Upper lobe of left lung (tissue), 6 donors: ENCODE data around the gene DGKG. TPM values are rescaled to one million over a fixed set of nuclear protein-coding genes. Genes with fewer than 3 reads are reported as not detected.
A peak's percentile ranks its signal among the peaks of the same experiment; 100 is the strongest.

Experiments used
- ATAC-seq, 2 donors: fragments of 200-7000 bp; cut with Tn5 transposase; one replicate each; pipeline ENCODE4 v1.9.1; 2022; ENCODE audit warnings: mild to moderate bottlenecking in 2 of 2, moderate library complexity in 2 of 2; ENCODE audit not compliant: low FRiP score in 2 of 2
- DNase-seq, 2 donors: peaks; one replicate each; pipeline ENCODE4 v3.0.0-alpha.2; 2019 to 2020
- H3K27ac ChIP-seq, 4 donors: fragments of 200-600 bp; sonication (generic); one replicate each; pipeline ENCODE4 v1.5.1; 2016 to 2019
- H3K27me3 ChIP-seq, 4 donors: fragments of 200-600 bp; sonication (generic); one replicate each; pipeline ENCODE4 v1.5.1; 2017 to 2019
- H3K36me3 ChIP-seq, 4 donors: fragments of 200-600 bp; sonication (generic); one replicate each; pipeline ENCODE4 v1.5.1; 2016 to 2019
- H3K4me1 ChIP-seq, 4 donors: fragments of 200-600 bp; sonication (generic); one replicate each; pipeline ENCODE4 v1.5.1; 2018 to 2019
- H3K4me3 ChIP-seq, 4 donors: fragments of 200-600 bp; sonication (generic); one replicate each; pipeline ENCODE4 v1.5.1; 2017 to 2019; ENCODE audit warnings: mild to moderate bottlenecking in 2 of 4, moderate library complexity in 1 of 4
- H3K9me3 ChIP-seq, 4 donors: fragments of 200-600 bp; sonication (generic); one replicate each; pipeline ENCODE4 v1.5.1; 2018 to 2019
- CTCF ChIP-seq, 6 experiments: fragments of 450-650 bp in 4 of 6; fragments of 200-600 bp in 2 of 6; sonication (generic) in 2 of 6; IDR thresholded peaks; one replicate each; pipeline ENCODE4 v1.5.1; 2016 to 2019; ENCODE audit warnings: antibody characterized with exemption in 6 of 6
- EP300 ChIP-seq, 4 donors: sonication (generic); formaldehyde crosslinking; IDR thresholded peaks; one replicate each; pipeline ENCODE4 v1.5.1; 2017; ENCODE audit warnings: antibody characterized with exemption in 4 of 4, control low read depth in 2 of 4
- POLR2A ChIP-seq, 4 donors: fragments of 450-650 bp; IDR thresholded peaks; one replicate each; pipeline ENCODE4 v1.5.1; 2016 to 2017; ENCODE audit warnings: antibody characterized with exemption in 4 of 4, mild to moderate bottlenecking in 2 of 4
- POLR2AphosphoS5 ChIP-seq, 2 donors: sonication (generic); formaldehyde crosslinking; IDR thresholded peaks; one replicate each; pipeline ENCODE4 v1.5.1; 2017; ENCODE audit warnings: antibody characterized with exemption in 2 of 2
- WGBS, 2 donors: methylation state at CpG; one replicate each; pipeline ENCODE4 v1.1.5; 2017 to 2018; 5-methylcytosine and 5-hydroxymethylcytosine counted together
- total RNA-seq, 6 donors: library from RNA; depleted of rRNA in 4 of 6; stranded (reverse); fragments of >200 nt in 4 of 6; gene quantifications; one replicate each; pipeline versions ENCODE4 v1.1.0 to v1.2.1, GENCODE V29; 2016 to 2021
- donor health status: DM: no; HTN: no; CAD: no; lungs with moderate emphysema.
- donor health status: DM: no; HTN: yes; CAD: no; lungs with severe emphysema.

Gene DGKG
- total RNA-seq, 6 donors from 2014 or later: 4.4 to 32.5 (median 6.5) TPM

- Histone ChIP-seq H3K36me3 (no peaks in the 10 kb centered on the region), H3K4me1 (peaks cover 0 to 11% (median 8%) of the 10 kb centered on the region in 4 donors), H3K27ac (no peak overlapping the region), H3K4me3 (no peak overlapping the region), H3K27me3 (peaks cover 0 to 8% (median 0%) of the 10 kb centered on the region in 4 donors), H3K9me3 (no peaks in the 10 kb centered on the region)
- ATAC-seq (no peak), DNase-seq (no peak)
- TF ChIP-seq CTCF (IDR thresholded peaks at IDR 0.05): no peak
- 86 to 89% methylated on average over 2 of the region's 2 CpGs for WGBS, 2 donors
Observed at GRCh38 chr3:186198442-186198841, 163.6 kb downstream of the DGKG start.

- ATAC-seq: no peak
- TF ChIP-seq POLR2A (IDR thresholded peaks at IDR 0.05) (no peak), CTCF (IDR thresholded peaks at IDR 0.05) (no peak), EP300 (IDR thresholded peaks at IDR 0.05) (no peak), POLR2AphosphoS5 (IDR thresholded peaks at IDR 0.05) (no peak)
- Histone ChIP-seq H3K36me3 (no peaks in the 10 kb centered on the region), H3K4me1 (peaks cover 0 to 14% (median 8%) of the 10 kb centered on the region in 4 donors), H3K27me3 (peaks cover 0 to 8% (median 0%) of the 10 kb centered on the region in 4 donors), H3K4me3 (peak overlapping the region in 3 of 4 donors; percentile 29 to 37 (median 34)), H3K9me3 (no peaks in the 10 kb centered on the region), H3K27ac (no peak overlapping the region)
- DNase-seq: no peak
- 31 to 36% methylated on average over 10 of the region's 10 CpGs for WGBS, 2 donors
Observed at GRCh38 chr3:186194451-186194811, 167.6 kb downstream of the DGKG start.

- Histone ChIP-seq H3K4me3 (peak overlapping the region in 3 of 4 donors; percentile 29 to 37 (median 34)), H3K9me3 (no peaks in the 10 kb centered on the region), H3K36me3 (no peaks in the 10 kb centered on the region), H3K4me1 (peaks cover 0 to 14% (median 8%) of the 10 kb centered on the region in 4 donors), H3K27me3 (peaks cover 0 to 8% (median 0%) of the 10 kb centered on the region in 4 donors), H3K27ac (no peak overlapping the region)
- 24 to 47% methylated on average over 37 to 73 of the region's 75 CpGs for WGBS, 2 donors
- ATAC-seq (peak; percentile 60 to 61), DNase-seq (peak in 1 of 2 donors; percentile 89)
- TF ChIP-seq POLR2AphosphoS5 (IDR thresholded peaks at IDR 0.05) (no peak), CTCF (IDR thresholded peaks at IDR 0.05) (no peak), EP300 (IDR thresholded peaks at IDR 0.05) (no peak), POLR2A (IDR thresholded peaks at IDR 0.05) (no peak)
Observed at GRCh38 chr3:186193534-186194450, 168.2 kb downstream of the DGKG start.

- DNase-seq (no peak), ATAC-seq (no peak)
- Histone ChIP-seq H3K36me3 (no peaks in the 10 kb centered on the region), H3K27me3 (peaks cover 0 to 8% (median 0%) of the 10 kb centered on the region in 4 donors), H3K27ac (no peak overlapping the region), H3K4me1 (peaks cover 0 to 14% (median 8%) of the 10 kb centered on the region in 4 donors), H3K9me3 (no peaks in the 10 kb centered on the region), H3K4me3 (no peak overlapping the region)
- WGBS, 2 donors: 69% methylated on average over 6 of the region's 6 CpGs
- TF ChIP-seq EP300 (IDR thresholded peaks at IDR 0.05): no peak
- TF ChIP-seq POLR2A (IDR thresholded peaks at IDR 0.05): no peak
- no peak for TF ChIP-seq CTCF (IDR thresholded peaks at IDR 0.05)
- TF ChIP-seq POLR2AphosphoS5 (IDR thresholded peaks at IDR 0.05): no peak
Observed at GRCh38 chr3:186192823-186193222, 169.2 kb downstream of the DGKG start.
